K562 (cell line): ENCODE measurements around the gene KIF26B. TPM values are rescaled to one million over a fixed set of nuclear protein-coding genes. Genes with fewer than 3 reads are reported as not detected.

ENCODE experiments used
- ATAC-seq: fragments of 200-7000 bp; cut with Tn5 transposase; 3 replicates; pipeline ENCODE4 v1.9.1; 2020; ENCODE audit warnings: moderate library complexity
- BruUV-seq: library from RNA; stranded (reverse); fragments of 400-500 nt; replicated peaks from 2 replicates; lab custom pipeline; 2021; lab: Mats Ljungman, UMichigan
- CTCF ChIA-PET: fragments of 300-600 bp; formaldehyde crosslinking; extraction: SDS; loops from one replicate; lab custom pipeline; 2021; ENCODE audit warnings: low intra/inter-chr PET ratio; lab: Yijun Ruan, JAX
- POLR2A ChIA-PET: fragments of 300-600, 350-650 bp; sonication (Branson Sonifier 250); formaldehyde crosslinking; extraction: SDS; loops from one replicate; lab custom pipeline; 2021; ENCODE audit warnings: antibody characterized with exemption, inconsistent platforms; lab: Yijun Ruan, JAX
- DNase-seq, 4 experiments: peaks; one replicate each; pipeline versions ENCODE4 v3.0.0 to v3.0.0-alpha.2; 2011 to 2018; ENCODE audit warnings: low spot score in 3 of 4, mixed read lengths in 3 of 4; ENCODE audit errors: extremely low read depth in 1 of 4
- FAIRE-seq: peaks from 2 replicates; lab custom pipeline; 2011; peaks lifted over from hg19 to GRCh38; lab: Jason Lieb, UNC
- H2AFZ ChIP-seq: 2 replicates; pipeline ENCODE4 v1.6.0; 2011; ENCODE audit warnings: low read depth, low read length, control low read depth, inconsistent platforms
- H3K27ac ChIP-seq: fragments of 200-600 bp; 3 replicates; pipeline ENCODE4 v1.8.0; 2011; ENCODE audit warnings: low read depth, mild to moderate bottlenecking, control low read depth, inconsistent platforms, low read length, moderate library complexity, mixed read lengths; ENCODE audit errors: extremely low read depth
- H3K27me3 ChIP-seq, 2 experiments: fragments of 300-600 bp in 1 of 2; 2 replicates in 1 of 2; 3 replicates in 1 of 2; pipeline versions ENCODE4 v1.6.0 to v1.8.0; 2011; ENCODE audit warnings: inconsistent platforms in 2 of 2, low read length in 2 of 2, mild to moderate bottlenecking in 1 of 2, mixed read lengths in 1 of 2, moderate library complexity in 1 of 2; ENCODE audit not compliant: control insufficient read depth in 2 of 2, insufficient read depth in 2 of 2
- H3K36me3 ChIP-seq: fragments of 300-600 bp; 3 replicates; pipeline ENCODE4 v1.8.0; 2011; ENCODE audit warnings: mild to moderate bottlenecking, low read length, inconsistent platforms; ENCODE audit not compliant: control insufficient read depth, insufficient read depth
- H3K4me1 ChIP-seq, 2 experiments: fragments of 200-600 bp in 1 of 2; replicated peaks in 1 of 2; 2 replicates in 1 of 2; 3 replicates in 1 of 2; pipeline versions ENCODE4 v1.5.1 to v1.8.0; 2011; ENCODE audit warnings: inconsistent platforms in 2 of 2, low read length in 2 of 2, mild to moderate bottlenecking in 1 of 2, mixed read lengths in 1 of 2, moderate library complexity in 1 of 2; ENCODE audit not compliant: control insufficient read depth in 2 of 2, insufficient read depth in 2 of 2
- H3K4me2 ChIP-seq: 2 replicates; pipeline ENCODE4 v1.6.1; 2011; ENCODE audit warnings: low read length, control low read depth, inconsistent platforms, mixed read lengths; ENCODE audit not compliant: insufficient read depth
- H3K4me3 ChIP-seq: fragments of 200-600 bp; sonication (generic), shearing (Covaris generic); 2 replicates; pipeline ENCODE4 v1.5.1; 2016; ENCODE audit warnings: control low read depth, inconsistent platforms
- H3K79me2 ChIP-seq: fragments of 200-600 bp; 3 replicates; pipeline ENCODE4 v1.8.0; 2011; ENCODE audit warnings: low read length, inconsistent platforms; ENCODE audit not compliant: control insufficient read depth, insufficient read depth
- H3K9ac ChIP-seq, 2 experiments: 2 replicates each; pipeline versions ENCODE4 v1.6.0 to v1.6.1; 2011; ENCODE audit warnings: low read depth in 2 of 2, low read length in 2 of 2, control low read depth in 1 of 2, inconsistent platforms in 1 of 2, mild to moderate bottlenecking in 1 of 2, mixed read lengths in 1 of 2; ENCODE audit not compliant: insufficient read depth in 1 of 2
- H3K9me1 ChIP-seq: one replicate; pipeline ENCODE4 v1.6.0; 2011; ENCODE audit warnings: inconsistent platforms, mild to moderate bottlenecking, low read length, moderate library complexity; ENCODE audit not compliant: control insufficient read depth, insufficient read depth
- H3K9me3 ChIP-seq: replicated peaks from 2 replicates; pipeline ENCODE4 v1.5.1; 2011; ENCODE audit warnings: low read depth, low read length, inconsistent platforms; ENCODE audit not compliant: control insufficient read depth, insufficient read depth
- H4K20me1 ChIP-seq: replicated peaks from 2 replicates; pipeline ENCODE4 v1.6.1; 2011; ENCODE audit warnings: low read length, inconsistent platforms, mixed read lengths; ENCODE audit not compliant: control insufficient read depth, insufficient read depth
- ETV5 ChIP-seq: sonication (generic); formaldehyde crosslinking; IDR thresholded peaks from 2 replicates; pipeline ENCODE4 v1.4.0; 2020; ENCODE audit warnings: low read depth, mild to moderate bottlenecking, missing genetic modification reagents
- ZNF717 ChIP-seq: fragments of 250-450 bp; sonication (Bioruptor Pico); IDR thresholded peaks from 2 replicates; pipeline ENCODE4 v1.5.0; 2021
- WGBS: fragments of 100-300 bp; shearing (Covaris generic); methylation state at CpG from one replicate; pipeline ENCODE4 v1.1.6; 2016; ENCODE audit warnings: low coverage, mixed read lengths; ENCODE audit not compliant: insufficient coverage; ENCODE audit errors: missing lambda C conversion rate; 5-methylcytosine and 5-hydroxymethylcytosine counted together
- in situ Hi-C: fragments of 300-500 bp; cut with MboI; formaldehyde crosslinking; loops from 4 replicates; pipeline ENCODE4 v1.15.0; 2018; ENCODE audit warnings: inconsistent platforms, mixed read lengths
- intact Hi-C: fragments of 100-400 bp; cut with micrococcal nuclease; formaldehyde crosslinking; loops from 2 replicates; pipeline ENCODE4 v1.14.2; 2022
- polyA plus RNA-seq, 8 experiments: library from polyadenylated mRNA; depleted of rRNA in 4 of 8; stranded (reverse) in 5 of 8; unstranded in 3 of 8; fragments of >200 nt; fragmentation: Nextera tagmentation in 2 of 8; fragmentation: Illumina TruSeq in 1 of 8; extraction: Ambion mirVana in 2 of 8; extraction: Trizol in 1 of 8; gene quantifications; 2 replicates each; pipeline versions ENCODE4 v1.2.1 to v1.2.3, GENCODE V29; 2011 to 2014; ENCODE audit warnings: inconsistent platforms in 1 of 8, missing spikeins in 1 of 8
- total RNA-seq, 7 experiments: library from RNA; depleted of rRNA in 6 of 7; stranded (reverse); fragments of >200 nt in 6 of 7; fragmentation: Illumina TruSeq in 2 of 7; extraction: Trizol in 2 of 7; gene quantifications; 2 replicates each; pipeline versions ENCODE4 v1.2.1 to v1.2.3, GENCODE V29; 2011 to 2021; ENCODE audit warnings: low replicate concordance in 1 of 7
- TF ChIP-seq, protein P1 (sequence below): sonication (generic); formaldehyde crosslinking; IDR thresholded peaks from 2 replicates; pipeline ENCODE4 v1.8.1; 2022; ENCODE audit warnings: missing genetic modification reagents
- TF ChIP-seq, protein P2 (sequence below): fragments of 450-650 bp; formaldehyde crosslinking; conservative IDR thresholded peaks from 2 replicates; pipeline ENCODE4 v1.4.0; 2022; ENCODE audit warnings: mild to moderate bottlenecking, missing genetic modification characterization
- TF ChIP-seq, protein P3 (sequence below): sonication (generic); formaldehyde crosslinking; IDR thresholded peaks from 2 replicates; pipeline ENCODE4 v1.8.1; 2023; ENCODE audit warnings: mild to moderate bottlenecking, missing genetic modification reagents

The KIF26B gene
- total and polyA plus RNA-seq, 9 of the 15 experiments (the other 6 are each of a cell fraction or from before 2014, with no cell fraction given) = 0.02 to 0.08 (median 0.03) TPM; not detected in 6

DNA sequence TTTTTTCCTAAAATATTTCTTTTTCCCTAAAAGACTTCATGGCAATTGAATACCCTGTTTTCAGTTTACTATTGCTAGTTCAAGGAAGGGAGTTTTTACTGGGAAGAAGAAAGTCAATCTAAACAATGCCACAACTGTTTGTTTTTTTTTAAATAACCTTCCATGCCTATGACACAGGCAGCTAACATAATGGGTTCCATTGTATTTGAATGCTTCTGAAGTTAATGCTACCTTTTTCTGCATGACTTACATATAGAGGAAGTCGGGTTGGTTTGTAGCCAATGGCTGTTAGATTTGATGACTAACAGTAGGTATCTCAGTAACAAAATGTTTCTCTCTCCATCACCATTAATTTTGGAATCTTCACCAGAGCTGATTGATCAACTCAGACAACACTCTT lies 134.0 kb downstream of the KIF26B start:
- no peaks in the 10 kb centered on the region for H3K4me1 ChIP-seq
- FAIRE-seq (no peak), DNase-seq (no peak), ATAC-seq (no peak)
- POLR2A ChIA-PET = no interaction called here
- intact Hi-C loops = no loop called here
- H3K27me3 ChIP-seq = peaks cover 45 to 49% of the 10 kb centered on the region in 2 experiments
- H3K4me2 ChIP-seq = no peak overlapping the region
- H4K20me1 ChIP-seq = peaks cover 4% of the 10 kb centered on the region; the same call in 1 of the 2 replicates
- H3K79me2 ChIP-seq = no peaks in the 10 kb centered on the region
- in situ Hi-C loops = no loop called here
- no peaks in the 10 kb centered on the region for H3K9me3 ChIP-seq
- TF ChIP-seq, protein P1, sequence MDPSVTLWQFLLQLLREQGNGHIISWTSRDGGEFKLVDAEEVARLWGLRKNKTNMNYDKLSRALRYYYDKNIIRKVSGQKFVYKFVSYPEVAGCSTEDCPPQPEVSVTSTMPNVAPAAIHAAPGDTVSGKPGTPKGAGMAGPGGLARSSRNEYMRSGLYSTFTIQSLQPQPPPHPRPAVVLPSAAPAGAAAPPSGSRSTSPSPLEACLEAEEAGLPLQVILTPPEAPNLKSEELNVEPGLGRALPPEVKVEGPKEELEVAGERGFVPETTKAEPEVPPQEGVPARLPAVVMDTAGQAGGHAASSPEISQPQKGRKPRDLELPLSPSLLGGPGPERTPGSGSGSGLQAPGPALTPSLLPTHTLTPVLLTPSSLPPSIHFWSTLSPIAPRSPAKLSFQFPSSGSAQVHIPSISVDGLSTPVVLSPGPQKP (CRISPR knock-in tag) = no peak
- TF ChIP-seq, protein P2, sequence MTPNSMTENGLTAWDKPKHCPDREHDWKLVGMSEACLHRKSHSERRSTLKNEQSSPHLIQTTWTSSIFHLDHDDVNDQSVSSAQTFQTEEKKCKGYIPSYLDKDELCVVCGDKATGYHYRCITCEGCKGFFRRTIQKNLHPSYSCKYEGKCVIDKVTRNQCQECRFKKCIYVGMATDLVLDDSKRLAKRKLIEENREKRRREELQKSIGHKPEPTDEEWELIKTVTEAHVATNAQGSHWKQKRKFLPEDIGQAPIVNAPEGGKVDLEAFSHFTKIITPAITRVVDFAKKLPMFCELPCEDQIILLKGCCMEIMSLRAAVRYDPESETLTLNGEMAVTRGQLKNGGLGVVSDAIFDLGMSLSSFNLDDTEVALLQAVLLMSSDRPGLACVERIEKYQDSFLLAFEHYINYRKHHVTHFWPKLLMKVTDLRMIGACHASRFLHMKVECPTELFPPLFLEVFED (CRISPR knock-in tag) = no peak
- TF ChIP-seq ETV5 (no peak), ZNF717 (CRISPR knock-in tag) (no peak)
- TF ChIP-seq, protein P3, sequence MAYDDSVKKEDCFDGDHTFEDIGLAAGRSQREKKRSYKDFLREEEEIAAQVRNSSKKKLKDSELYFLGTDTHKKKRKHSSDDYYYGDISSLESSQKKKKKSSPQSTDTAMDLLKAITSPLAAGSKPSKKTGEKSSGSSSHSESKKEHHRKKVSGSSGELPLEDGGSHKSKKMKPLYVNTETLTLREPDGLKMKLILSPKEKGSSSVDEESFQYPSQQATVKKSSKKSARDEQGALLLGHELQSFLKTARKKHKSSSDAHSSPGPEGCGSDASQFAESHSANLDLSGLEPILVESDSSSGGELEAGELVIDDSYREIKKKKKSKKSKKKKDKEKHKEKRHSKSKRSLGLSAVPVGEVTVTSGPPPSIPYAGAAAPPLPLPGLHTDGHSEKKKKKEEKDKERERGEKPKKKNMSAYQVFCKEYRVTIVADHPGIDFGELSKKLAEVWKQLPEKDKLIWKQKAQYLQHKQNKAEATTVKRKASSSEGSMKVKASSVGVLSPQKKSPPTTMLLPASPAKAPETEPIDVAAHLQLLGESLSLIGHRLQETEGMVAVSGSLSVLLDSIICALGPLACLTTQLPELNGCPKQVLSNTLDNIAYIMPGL = no peak
- no peaks in the 10 kb centered on the region for H3K36me3 ChIP-seq
- CTCF ChIA-PET = no interaction called here
- H3K4me3 ChIP-seq = no peak overlapping the region
- no peak overlapping the region for H2AFZ ChIP-seq
- no peaks in the 10 kb centered on the region for H3K9me1 ChIP-seq
- WGBS = 0% methylated on average over 1 of the region's 1 CpG
- no peak overlapping the region for H3K9ac ChIP-seq
- H3K27ac ChIP-seq = no peak overlapping the region
- BruUV-seq = no TSS peak
